ENCODE results near the gene CCNO.

- TF ChIP-seq EZH2phosphoT487 (IDR thresholded peaks at IDR 0.05; ENCODE audit: insufficient read depth, low read depth) (no peak), EZH2 (IDR thresholded peaks at IDR 0.05; ENCODE audit: insufficient read depth, poor library complexity, severe bottlenecking) (no peak)
Measured at GRCh38 chr5:55218967-55219366, 14.4 kb downstream of the CCNO start.
